Astrocyte (in vitro differentiated cells and primary cell): Measurements from ENCODE around the gene OCA2. TPM values are rescaled to one million over a fixed set of nuclear protein-coding genes. Genes with fewer than 3 reads are reported as not detected.

Experiments used
- DNase-seq: peaks from one replicate; pipeline ENCODE4 v3.0.0-alpha.2; 2010; ENCODE audit warnings: low read depth
- FAIRE-seq: peaks from 2 replicates; lab custom pipeline; 2011; peaks lifted over from hg19 to GRCh38; lab: Jason Lieb, UNC
- H2AFZ ChIP-seq: 2 replicates; pipeline ENCODE4 v1.6.0; 2012; ENCODE audit warnings: low read depth, low read length, inconsistent platforms
- H3K27ac ChIP-seq: 2 replicates; pipeline ENCODE4 v1.5.1; 2011; ENCODE audit warnings: low read depth, low read length, inconsistent platforms
- H3K27me3 ChIP-seq: 2 replicates; pipeline ENCODE4 v1.6.0; 2011; ENCODE audit warnings: low read length, inconsistent platforms; ENCODE audit not compliant: insufficient read depth
- H3K36me3 ChIP-seq: 2 replicates; pipeline ENCODE4 v1.5.1; 2011; ENCODE audit warnings: low read length, inconsistent platforms; ENCODE audit not compliant: insufficient read depth
- H3K4me1 ChIP-seq: 2 replicates; pipeline ENCODE4 v1.5.1; 2011; ENCODE audit warnings: low read length, inconsistent platforms; ENCODE audit not compliant: insufficient read depth
- H3K4me2 ChIP-seq: 2 replicates; pipeline ENCODE4 v1.6.0; 2012; ENCODE audit warnings: low read length, inconsistent platforms
- H3K4me3 ChIP-seq: 2 replicates; pipeline ENCODE4 v1.5.1; 2011; ENCODE audit warnings: low read depth, mild to moderate bottlenecking, low read length, inconsistent platforms; ENCODE audit not compliant: insufficient read depth
- H3K79me2 ChIP-seq: 2 replicates; pipeline ENCODE4 v1.6.0; 2012; ENCODE audit warnings: mild to moderate bottlenecking, low read length, inconsistent platforms; ENCODE audit not compliant: insufficient read depth
- H3K9ac ChIP-seq: 2 replicates; pipeline ENCODE4 v1.6.0; 2012; ENCODE audit warnings: mild to moderate bottlenecking, low read length, inconsistent platforms
- H3K9me3 ChIP-seq: 2 replicates; pipeline ENCODE4 v1.5.1; 2012; ENCODE audit warnings: low read depth, mild to moderate bottlenecking, low read length, inconsistent platforms; ENCODE audit not compliant: insufficient read depth
- H4K20me1 ChIP-seq: 2 replicates; pipeline ENCODE4 v1.6.0; 2012; ENCODE audit warnings: low read length, inconsistent platforms; ENCODE audit not compliant: insufficient read depth
- H3K27ac Mint-ChIP-seq: one replicate; pipeline ENCODE4 v1.8.0; 2021; ENCODE audit warnings: mild to moderate bottlenecking, mixed read lengths; ENCODE audit not compliant: unreplicated experiment
- H3K27me3 Mint-ChIP-seq: one replicate; pipeline ENCODE4 v1.8.0; 2021; ENCODE audit warnings: low read depth, mixed read lengths; ENCODE audit not compliant: unreplicated experiment
- H3K36me3 Mint-ChIP-seq: one replicate; pipeline ENCODE4 v1.8.0; 2021; ENCODE audit warnings: low read depth, mixed read lengths; ENCODE audit not compliant: unreplicated experiment
- H3K4me1 Mint-ChIP-seq: one replicate; pipeline ENCODE4 v1.8.0; 2021; ENCODE audit warnings: low read depth, mixed read lengths; ENCODE audit not compliant: unreplicated experiment
- H3K4me3 Mint-ChIP-seq: one replicate; pipeline ENCODE4 v1.8.0; 2021; ENCODE audit warnings: mild to moderate bottlenecking, moderate library complexity, mixed read lengths; ENCODE audit not compliant: unreplicated experiment
- H3K9me3 Mint-ChIP-seq: one replicate; pipeline ENCODE4 v1.8.0; 2021; ENCODE audit warnings: mild to moderate bottlenecking, mixed read lengths; ENCODE audit not compliant: unreplicated experiment
- EZH2 ChIP-seq: IDR thresholded peaks from 2 replicates; pipeline ENCODE4 v1.6.1; 2012; ENCODE audit warnings: mild to moderate bottlenecking, low read length, inconsistent platforms; ENCODE audit not compliant: insufficient read depth
- total RNA-seq: library from RNA; stranded (reverse); gene quantifications from 2 replicates; pipeline ENCODE4 v1.2.1, GENCODE V29; 2021
- TF ChIP-seq, protein P1 (sequence below): IDR thresholded peaks from 2 replicates; pipeline ENCODE4 v1.5.1; 2011; ENCODE audit warnings: low read depth, mild to moderate bottlenecking, inconsistent platforms, low read length, moderate library complexity; ENCODE audit not compliant: insufficient read depth

Gene OCA2
- total RNA-seq, 1 donor from 2014 or later, result 2.9 TPM

DNA sequence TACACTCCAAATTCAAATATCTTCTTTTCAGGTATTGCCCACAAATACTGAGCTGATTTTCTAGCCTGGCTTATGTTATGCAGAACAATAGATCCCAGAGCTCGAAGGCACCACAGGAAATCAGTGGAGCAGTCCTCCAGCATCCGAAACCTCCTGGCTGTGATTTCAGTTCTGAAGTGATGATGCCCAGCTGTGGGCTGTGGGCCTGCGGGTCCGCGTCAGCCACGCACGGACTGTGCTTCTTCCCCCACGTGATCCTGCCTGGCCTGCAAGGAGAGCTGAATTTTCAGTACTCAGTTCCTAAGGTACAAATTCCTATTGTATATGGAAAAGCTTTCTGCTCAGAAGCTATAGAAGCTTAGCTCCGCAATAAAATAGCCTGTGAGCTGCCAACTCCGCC, 96.2 kb downstream of the OCA2 start:
- no peaks in the 10 kb centered on the region for H3K4me1 ChIP-seq
- DNase-seq, result no peak
- H3K4me3 ChIP-seq, result no peak overlapping the region
- no peak overlapping the region for H3K27ac Mint-ChIP-seq
- H3K9ac ChIP-seq, result no peak overlapping the region
- no peaks in the 10 kb centered on the region for H3K9me3 Mint-ChIP-seq
- no peak overlapping the region for H3K4me3 Mint-ChIP-seq
- H3K4me2 ChIP-seq, result no peak overlapping the region
- TF ChIP-seq, protein P1, sequence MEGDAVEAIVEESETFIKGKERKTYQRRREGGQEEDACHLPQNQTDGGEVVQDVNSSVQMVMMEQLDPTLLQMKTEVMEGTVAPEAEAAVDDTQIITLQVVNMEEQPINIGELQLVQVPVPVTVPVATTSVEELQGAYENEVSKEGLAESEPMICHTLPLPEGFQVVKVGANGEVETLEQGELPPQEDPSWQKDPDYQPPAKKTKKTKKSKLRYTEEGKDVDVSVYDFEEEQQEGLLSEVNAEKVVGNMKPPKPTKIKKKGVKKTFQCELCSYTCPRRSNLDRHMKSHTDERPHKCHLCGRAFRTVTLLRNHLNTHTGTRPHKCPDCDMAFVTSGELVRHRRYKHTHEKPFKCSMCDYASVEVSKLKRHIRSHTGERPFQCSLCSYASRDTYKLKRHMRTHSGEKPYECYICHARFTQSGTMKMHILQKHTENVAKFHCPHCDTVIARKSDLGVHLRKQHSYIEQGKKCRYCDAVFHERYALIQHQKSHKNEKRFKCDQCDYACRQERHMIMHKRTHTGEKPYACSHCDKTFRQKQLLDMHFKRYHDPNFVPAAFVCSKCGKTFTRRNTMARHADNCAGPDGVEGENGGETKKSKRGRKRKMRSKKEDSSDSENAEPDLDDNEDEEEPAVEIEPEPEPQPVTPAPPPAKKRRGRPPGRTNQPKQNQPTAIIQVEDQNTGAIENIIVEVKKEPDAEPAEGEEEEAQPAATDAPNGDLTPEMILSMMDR, result no peak
- no peak for TF ChIP-seq EZH2
- H3K27me3 ChIP-seq, result no peaks in the 10 kb centered on the region
- no peak overlapping the region for H3K27ac ChIP-seq
- no peaks in the 10 kb centered on the region for H3K79me2 ChIP-seq
- peaks cover 7% of the 10 kb centered on the region for H3K27me3 Mint-ChIP-seq
- no peaks in the 10 kb centered on the region for H4K20me1 ChIP-seq
- H3K36me3 ChIP-seq, result no peaks in the 10 kb centered on the region
- H3K9me3 ChIP-seq, result no peaks in the 10 kb centered on the region
- H3K36me3 Mint-ChIP-seq, result no peaks in the 10 kb centered on the region
- H3K4me1 Mint-ChIP-seq, result peaks cover 3% of the 10 kb centered on the region
- no peak for FAIRE-seq
- H2AFZ ChIP-seq, result no peak overlapping the region

DNA sequence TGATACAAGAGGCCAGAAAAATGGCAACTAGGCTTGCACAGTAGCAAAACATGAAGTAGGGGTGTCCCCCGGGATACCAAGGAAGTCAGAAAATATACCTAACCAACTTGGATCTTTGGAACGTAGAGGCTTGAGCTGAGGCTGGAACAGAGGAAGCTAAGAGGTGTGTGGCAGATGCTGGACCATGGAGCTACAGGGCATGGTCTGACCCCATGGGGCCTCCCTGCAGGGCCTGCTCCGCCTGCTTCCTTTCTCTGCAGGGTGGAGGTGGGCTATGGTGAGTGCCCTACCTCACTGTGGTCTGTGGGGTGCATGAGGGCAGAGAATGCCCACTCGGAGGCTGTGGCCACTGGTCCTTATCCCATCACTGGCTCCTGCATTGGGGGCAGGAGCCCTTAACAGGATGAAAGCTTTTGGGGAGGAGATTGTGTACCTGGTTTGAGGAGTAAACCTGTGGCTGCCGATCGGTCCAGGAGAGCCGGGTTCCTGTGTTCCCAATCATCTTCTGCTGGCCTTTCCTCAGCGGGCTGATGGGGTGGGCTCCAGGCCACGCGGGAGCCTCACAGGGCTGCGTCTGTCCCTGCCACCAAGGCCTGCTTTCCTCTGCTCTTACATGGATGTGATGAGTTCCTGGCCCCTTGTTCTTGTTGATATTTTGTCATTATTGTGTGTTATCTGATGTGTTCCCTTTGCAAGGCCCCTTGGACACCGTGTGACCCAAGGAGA, 96.8 kb downstream of the OCA2 start:
- no peak overlapping the region for H3K4me2 ChIP-seq
- Mint-ChIP-seq H3K4me1 (peaks cover 3% of the 10 kb centered on the region), H3K27me3 (peaks cover 7% of the 10 kb centered on the region), H3K27ac (no peak overlapping the region), H3K36me3 (no peaks in the 10 kb centered on the region), H3K4me3 (no peak overlapping the region), H3K9me3 (no peaks in the 10 kb centered on the region)
- H3K9me3 ChIP-seq, result no peaks in the 10 kb centered on the region
- H3K4me1 ChIP-seq, result no peaks in the 10 kb centered on the region
- H2AFZ ChIP-seq, result no peak overlapping the region
- no peak overlapping the region for H3K4me3 ChIP-seq
- H4K20me1 ChIP-seq, result no peaks in the 10 kb centered on the region
- H3K9ac ChIP-seq, result no peak overlapping the region
- H3K27me3 ChIP-seq, result no peaks in the 10 kb centered on the region
- no peaks in the 10 kb centered on the region for H3K79me2 ChIP-seq
- FAIRE-seq (no peak), DNase-seq (no peak)
- H3K27ac ChIP-seq, result no peak overlapping the region
- H3K36me3 ChIP-seq, result no peaks in the 10 kb centered on the region
- TF ChIP-seq, protein P1, result no peak
- no peak for TF ChIP-seq EZH2

DNA sequence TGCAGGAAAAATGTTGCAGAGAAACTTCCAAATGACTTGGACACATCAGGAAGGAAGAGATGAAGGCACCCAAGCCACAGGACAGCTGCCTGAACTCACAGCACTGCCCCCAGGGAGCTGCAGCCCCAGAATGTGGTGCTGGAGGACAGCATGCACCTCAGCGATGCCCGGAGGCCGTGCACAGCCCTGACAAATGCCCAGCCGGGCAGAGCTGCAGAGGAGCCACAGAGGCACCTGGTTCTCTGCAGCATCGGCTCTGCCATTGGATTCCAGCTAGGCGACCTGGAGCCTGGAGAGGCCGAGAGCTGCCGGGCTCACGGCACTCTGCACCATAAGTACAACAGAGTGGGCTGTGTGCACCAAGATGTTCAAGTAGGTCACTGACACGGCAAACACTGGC, 97.5 kb downstream of the OCA2 start:
- Mint-ChIP-seq H3K36me3 (no peaks in the 10 kb centered on the region), H3K4me1 (peaks cover 3% of the 10 kb centered on the region), H3K4me3 (no peak overlapping the region), H3K27me3 (peaks cover 7% of the 10 kb centered on the region), H3K9me3 (no peaks in the 10 kb centered on the region), H3K27ac (no peak overlapping the region)
- Histone ChIP-seq H3K27ac (no peak overlapping the region), H2AFZ (no peak overlapping the region), H3K4me2 (no peak overlapping the region), H3K36me3 (no peaks in the 10 kb centered on the region), H3K79me2 (no peaks in the 10 kb centered on the region), H4K20me1 (no peaks in the 10 kb centered on the region), H3K4me3 (no peak overlapping the region), H3K27me3 (no peaks in the 10 kb centered on the region), H3K4me1 (no peaks in the 10 kb centered on the region), H3K9me3 (no peaks in the 10 kb centered on the region), H3K9ac (no peak overlapping the region)
- FAIRE-seq, result no peak
- TF ChIP-seq EZH2, result no peak
- TF ChIP-seq, protein P1, result no peak
- no peak for DNase-seq
